Mesenchymal stem cell (in vitro differentiated cells and primary cell): ENCODE measurements around the gene SUSD4.

Source experiments
- DNase-seq: peaks from one replicate; pipeline ENCODE4 v3.0.0-alpha.2; 2013
- H2AFZ ChIP-seq: one replicate; pipeline ENCODE4 v1.6.1; 2013; ENCODE audit warnings: low read depth, mild to moderate bottlenecking, control low read depth, inconsistent platforms, low read length, moderate library complexity
- H2AK5ac ChIP-seq: 2 replicates; pipeline ENCODE4 v1.6.1; 2013; ENCODE audit warnings: low read length, moderate library complexity, mild to moderate bottlenecking, inconsistent platforms; ENCODE audit not compliant: severe bottlenecking
- H2BK120ac ChIP-seq: one replicate; pipeline ENCODE4 v1.6.1; 2013; ENCODE audit warnings: low read depth, mild to moderate bottlenecking, inconsistent platforms, low read length, moderate library complexity
- H2BK12ac ChIP-seq, 2 experiments: one replicate each; pipeline ENCODE4 v1.6.1; 2013; ENCODE audit warnings: inconsistent platforms in 2 of 2, low read length in 2 of 2, mild to moderate bottlenecking in 2 of 2, moderate library complexity in 2 of 2, control low read depth in 1 of 2
- H2BK15ac ChIP-seq: one replicate; pipeline ENCODE4 v1.6.1; 2013; ENCODE audit warnings: mild to moderate bottlenecking, low read depth, inconsistent platforms; ENCODE audit not compliant: poor library complexity, severe bottlenecking
- H2BK5ac ChIP-seq: 2 replicates; pipeline ENCODE4 v1.6.1; 2013; ENCODE audit warnings: low read depth, mild to moderate bottlenecking, low read length, control low read depth, inconsistent platforms; ENCODE audit not compliant: poor library complexity, severe bottlenecking
- H3K14ac ChIP-seq, 2 experiments: one replicate each; pipeline ENCODE4 v1.6.1; 2013; ENCODE audit warnings: inconsistent platforms in 2 of 2, low read length in 2 of 2, control low read depth in 1 of 2, mild to moderate bottlenecking in 1 of 2, moderate library complexity in 1 of 2
- H3K18ac ChIP-seq, 2 experiments: one replicate each; pipeline ENCODE4 v1.6.1; 2013; ENCODE audit warnings: inconsistent platforms in 2 of 2, low read length in 2 of 2, control low read depth in 1 of 2, low read depth in 1 of 2, mild to moderate bottlenecking in 1 of 2
- H3K23ac ChIP-seq, 2 experiments: one replicate each; pipeline ENCODE4 v1.6.1; 2013; ENCODE audit warnings: inconsistent platforms in 2 of 2, low read length in 2 of 2, mild to moderate bottlenecking in 2 of 2, moderate library complexity in 2 of 2, control low read depth in 1 of 2
- H3K27ac ChIP-seq: 2 replicates; pipeline ENCODE4 v1.5.1; 2013; ENCODE audit warnings: mild to moderate bottlenecking, moderate library complexity, low read length, control low read depth, inconsistent platforms; ENCODE audit not compliant: poor library complexity, severe bottlenecking
- H3K27me3 ChIP-seq, 2 experiments: 2 replicates each; pipeline versions ENCODE4 v1.6.1 to v1.7.0; 2013; ENCODE audit warnings: low read length in 2 of 2, mild to moderate bottlenecking in 2 of 2, moderate library complexity in 2 of 2, control low read depth in 1 of 2, inconsistent platforms in 1 of 2; ENCODE audit not compliant: control insufficient read depth in 1 of 2, insufficient read depth in 1 of 2
- H3K36me3 ChIP-seq, 2 experiments: 2 replicates each; pipeline versions ENCODE4 v1.6.1 to v1.7.0; 2013; ENCODE audit warnings: low read length in 2 of 2, control low read depth in 1 of 2, inconsistent platforms in 1 of 2, low read depth in 1 of 2, mild to moderate bottlenecking in 1 of 2; ENCODE audit not compliant: insufficient read depth in 2 of 2, control insufficient read depth in 1 of 2
- H3K4ac ChIP-seq, 2 experiments: one replicate each; pipeline ENCODE4 v1.6.1; 2013; ENCODE audit warnings: inconsistent platforms in 2 of 2, low read length in 2 of 2, mild to moderate bottlenecking in 2 of 2, moderate library complexity in 2 of 2, control low read depth in 1 of 2, low read depth in 1 of 2
- H3K4me1 ChIP-seq: 2 replicates; pipeline ENCODE4 v1.6.1; 2013; ENCODE audit warnings: low read depth, low read length, control low read depth; ENCODE audit not compliant: control insufficient read depth, insufficient read depth
- H3K4me2 ChIP-seq: 2 replicates; pipeline ENCODE4 v1.6.1; 2013; ENCODE audit warnings: low read length, mild to moderate bottlenecking, inconsistent platforms; ENCODE audit not compliant: poor library complexity, severe bottlenecking
- H3K4me3 ChIP-seq, 2 experiments: 2 replicates each; pipeline versions ENCODE4 v1.5.1 to v1.7.0; 2013; ENCODE audit warnings: low read length in 2 of 2, mild to moderate bottlenecking in 2 of 2, control low read depth in 1 of 2, low read depth in 1 of 2; ENCODE audit not compliant: insufficient read depth in 1 of 2
- H3K79me1 ChIP-seq: replicated peaks from 2 replicates; pipeline ENCODE4 v1.6.1; 2013; ENCODE audit warnings: mild to moderate bottlenecking, control low read depth, low read length, inconsistent platforms; ENCODE audit not compliant: poor library complexity, severe bottlenecking
- H3K9ac ChIP-seq: 2 replicates; pipeline ENCODE4 v1.7.0; 2013; ENCODE audit warnings: mild to moderate bottlenecking, low read length, moderate library complexity
- H3K9me3 ChIP-seq: 2 replicates; pipeline ENCODE4 v1.7.0; 2013; ENCODE audit warnings: mild to moderate bottlenecking, low read length; ENCODE audit not compliant: control insufficient read depth
- H4K8ac ChIP-seq: one replicate; pipeline ENCODE4 v1.6.1; 2013; ENCODE audit warnings: inconsistent platforms, mild to moderate bottlenecking, low read length, moderate library complexity
- H4K91ac ChIP-seq: one replicate; pipeline ENCODE4 v1.6.1; 2013; ENCODE audit warnings: mild to moderate bottlenecking, low read length, inconsistent platforms
- WGBS: methylation state at CpG from one replicate; pipeline ENCODE4 v1.1.7; 2013; ENCODE audit warnings: mixed read lengths; 5-methylcytosine and 5-hydroxymethylcytosine counted together

The SUSD4 gene

DNA sequence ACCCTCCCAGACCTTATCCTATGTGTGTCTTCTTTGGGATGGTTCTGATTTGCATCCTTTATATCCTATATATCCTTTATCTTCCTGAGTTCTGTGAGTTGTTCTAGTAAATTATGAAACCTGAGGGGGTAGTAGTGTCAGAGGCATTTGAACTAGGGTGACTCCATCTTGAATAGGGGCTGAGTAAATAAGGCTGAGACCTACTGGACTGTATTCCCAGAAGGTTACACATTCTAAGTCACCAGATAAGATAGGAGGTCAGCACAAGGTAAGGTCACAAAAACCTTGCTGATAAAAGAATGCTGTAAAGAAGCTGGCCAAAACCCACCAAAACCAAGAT, 50.6 kb downstream of the SUSD4 start:
- Histone ChIP-seq H3K4me3 (no peak overlapping the region), H3K36me3 (no peaks in the 10 kb centered on the region), H3K18ac (no peak overlapping the region)

DNA sequence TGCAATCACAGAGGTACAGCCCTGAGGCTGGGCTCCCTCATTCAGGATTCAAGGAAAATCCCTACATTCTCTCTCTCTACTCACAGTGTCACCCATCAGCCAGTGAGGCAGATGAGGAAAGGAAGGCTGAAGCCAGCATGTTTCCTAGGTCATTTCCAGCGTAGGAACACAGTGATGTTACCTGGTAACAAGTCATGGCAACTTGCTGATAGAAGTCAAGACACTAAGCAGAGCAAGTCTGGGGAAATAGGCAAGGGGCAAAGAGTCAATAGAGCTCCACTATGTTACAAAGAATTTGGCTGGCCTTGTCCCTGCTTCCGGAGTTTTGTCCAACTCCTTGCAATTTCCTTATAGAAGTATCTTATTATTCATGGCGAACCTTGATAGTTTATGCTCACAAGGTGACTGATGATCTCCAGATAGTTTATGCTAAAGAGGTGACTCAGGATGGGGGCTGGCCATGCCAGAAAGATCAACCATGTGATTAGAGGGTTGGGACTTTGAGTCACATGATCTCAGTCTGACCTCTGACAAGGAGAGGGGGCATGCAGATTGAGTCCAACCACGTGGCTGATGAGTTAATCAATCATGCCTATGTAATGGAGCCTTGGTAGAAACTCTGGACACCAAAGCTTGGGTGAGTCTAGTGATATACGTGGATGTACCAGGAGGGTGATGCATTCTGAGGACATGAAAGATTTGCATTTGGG, 51.1 kb downstream of the SUSD4 start:
- Histone ChIP-seq H3K9ac (no peak overlapping the region), H3K4me1 (no peaks in the 10 kb centered on the region), H3K14ac (no peak overlapping the region), H3K9me3 (no peaks in the 10 kb centered on the region), H2BK120ac (no peak overlapping the region), H3K27ac (no peak overlapping the region), H3K4me3 (no peak overlapping the region), H3K79me1 (no peaks in the 10 kb centered on the region), H3K27me3 (peaks cover 13 to 42% of the 10 kb centered on the region in 2 experiments), H2AFZ (no peak overlapping the region), H2BK5ac (no peak overlapping the region), H4K91ac (no peak overlapping the region), H2BK15ac (no peak overlapping the region), H3K36me3 (no peaks in the 10 kb centered on the region), H3K4me2 (no peak overlapping the region), H4K8ac (no peak overlapping the region), H3K23ac (no peak overlapping the region), H2AK5ac (no peak overlapping the region), H3K18ac (no peak overlapping the region), H3K4ac (no peak overlapping the region), H2BK12ac (no peak overlapping the region)
- no peak for DNase-seq
- 36% methylated on average over 5 of the region's 5 CpGs for WGBS

More for the DNA sequence above, 50.6 kb downstream of the SUSD4 start:
- no peak overlapping the region for H2BK120ac ChIP-seq
- H3K14ac ChIP-seq = no peak overlapping the region
- H2BK5ac ChIP-seq = no peak overlapping the region
- H3K9me3 ChIP-seq = no peaks in the 10 kb centered on the region
- no peak overlapping the region for H2AK5ac ChIP-seq
- no peak overlapping the region for H2BK15ac ChIP-seq
- no peak overlapping the region for H4K8ac ChIP-seq
- H3K4me2 ChIP-seq = no peak overlapping the region
- no peak overlapping the region for H3K9ac ChIP-seq
- H3K23ac ChIP-seq = no peak overlapping the region
- H2AFZ ChIP-seq = no peak overlapping the region
- DNase-seq = no peak
- H3K27ac ChIP-seq = no peak overlapping the region
- H2BK12ac ChIP-seq = no peak overlapping the region
- no peaks in the 10 kb centered on the region for H3K4me1 ChIP-seq
- no peaks in the 10 kb centered on the region for H3K79me1 ChIP-seq
- peaks cover 13 to 42% of the 10 kb centered on the region in 2 experiments for H3K27me3 ChIP-seq
- H3K4ac ChIP-seq = no peak overlapping the region
- H4K91ac ChIP-seq = no peak overlapping the region

DNA sequence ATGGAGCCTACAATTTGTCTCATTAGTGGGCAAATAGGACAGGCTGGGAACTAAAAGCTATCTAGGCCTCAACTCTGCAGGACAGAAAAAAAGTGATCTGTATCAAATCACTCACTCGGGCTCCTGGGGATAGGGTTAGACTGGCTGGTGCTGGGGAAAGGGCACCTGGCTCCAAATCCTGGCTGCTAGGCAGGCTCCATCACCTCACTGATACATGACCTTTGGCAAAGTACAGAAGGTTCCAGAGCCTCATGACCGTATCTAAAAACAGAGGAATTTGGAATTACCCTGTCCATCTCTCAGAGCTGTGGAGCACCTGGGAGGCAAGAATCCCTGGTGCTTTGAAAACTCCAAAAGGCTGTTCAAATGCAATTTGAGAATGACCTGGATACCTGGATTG, 51.7 kb downstream of the SUSD4 start:
- H3K23ac ChIP-seq = no peak overlapping the region
- H2AK5ac ChIP-seq = no peak overlapping the region
- H3K4ac ChIP-seq = no peak overlapping the region
- H2BK120ac ChIP-seq = no peak overlapping the region
- H3K9ac ChIP-seq = no peak overlapping the region
- 84% methylated on average over 2 of the region's 2 CpGs for WGBS
- H3K4me1 ChIP-seq = no peaks in the 10 kb centered on the region
- no peak overlapping the region for H2BK15ac ChIP-seq
- no peak overlapping the region for H4K8ac ChIP-seq
- no peaks in the 10 kb centered on the region for H3K9me3 ChIP-seq
- H3K79me1 ChIP-seq = no peaks in the 10 kb centered on the region
- H3K27me3 ChIP-seq = peaks cover 13 to 48% of the 10 kb centered on the region in 2 experiments
- H3K14ac ChIP-seq = no peak overlapping the region
- H3K4me2 ChIP-seq = no peak overlapping the region
- no peak overlapping the region for H3K27ac ChIP-seq
- no peak for DNase-seq
- H2BK5ac ChIP-seq = no peak overlapping the region
- no peak overlapping the region for H3K4me3 ChIP-seq
- no peak overlapping the region for H2AFZ ChIP-seq
- H3K18ac ChIP-seq = no peak overlapping the region
- H2BK12ac ChIP-seq = no peak overlapping the region
- no peaks in the 10 kb centered on the region for H3K36me3 ChIP-seq
- H4K91ac ChIP-seq = no peak overlapping the region

DNA sequence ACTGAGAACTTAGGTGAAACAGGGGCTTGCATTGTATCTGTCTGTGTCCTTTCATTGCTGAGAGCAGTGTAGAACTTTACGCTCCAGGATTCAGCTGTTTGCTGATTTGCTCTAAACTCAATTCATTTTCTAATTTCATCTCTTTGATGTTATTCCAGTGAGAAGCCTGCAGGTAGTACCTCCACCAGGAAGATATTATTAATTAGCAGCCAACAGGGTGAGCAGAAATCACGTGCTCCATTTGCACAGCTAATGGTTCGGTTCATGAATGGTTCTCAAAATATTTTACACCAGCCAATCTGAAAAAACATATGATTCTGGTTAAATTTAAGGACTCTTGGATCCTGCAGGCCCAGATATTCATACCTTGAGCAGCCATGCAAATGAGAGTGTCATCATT, 52.1 kb downstream of the SUSD4 start:
- Histone ChIP-seq H4K91ac (no peak overlapping the region), H3K14ac (no peak overlapping the region), H3K79me1 (no peaks in the 10 kb centered on the region), H3K18ac (no peak overlapping the region), H2BK5ac (no peak overlapping the region), H3K27ac (no peak overlapping the region), H2BK120ac (no peak overlapping the region), H3K9me3 (no peaks in the 10 kb centered on the region), H3K9ac (no peak overlapping the region), H2BK15ac (no peak overlapping the region), H2AK5ac (no peak overlapping the region), H2AFZ (no peak overlapping the region), H2BK12ac (no peak overlapping the region), H3K27me3 (peaks cover 12 to 50% of the 10 kb centered on the region in 2 experiments), H3K4ac (no peak overlapping the region), H3K36me3 (no peaks in the 10 kb centered on the region), H3K4me1 (no peaks in the 10 kb centered on the region), H3K4me3 (no peak overlapping the region), H3K23ac (no peak overlapping the region), H3K4me2 (no peak overlapping the region), H4K8ac (no peak overlapping the region)
- no peak for DNase-seq
- WGBS = 75% methylated on average over 2 of the region's 3 CpGs
